NCI-H2081 treated with DMSO at 0.1 percent for 48 hours (cell line): Measurements from ENCODE around the gene ATAD3B.
"Not testable (repeated sequence)": the region's sequence is repeated elsewhere in the genome, so short reads cannot be mapped to it uniquely, and the experiment has no call there.

Experiments used
- DNase-seq: peaks from one replicate; lab custom pipeline; 2025; lab: John Stamatoyannopoulos, UW

Gene ATAD3B

GRCh38 chr1:1479547-1480487 lies 8.3 kb downstream of the ATAD3B start:
- no peak for DNase-seq

- not testable (repeated sequence) for DNase-seq
These were observed 8.9 kb downstream of the ATAD3B start for GRCh38 chr1:1480488-1480867.

DNA sequence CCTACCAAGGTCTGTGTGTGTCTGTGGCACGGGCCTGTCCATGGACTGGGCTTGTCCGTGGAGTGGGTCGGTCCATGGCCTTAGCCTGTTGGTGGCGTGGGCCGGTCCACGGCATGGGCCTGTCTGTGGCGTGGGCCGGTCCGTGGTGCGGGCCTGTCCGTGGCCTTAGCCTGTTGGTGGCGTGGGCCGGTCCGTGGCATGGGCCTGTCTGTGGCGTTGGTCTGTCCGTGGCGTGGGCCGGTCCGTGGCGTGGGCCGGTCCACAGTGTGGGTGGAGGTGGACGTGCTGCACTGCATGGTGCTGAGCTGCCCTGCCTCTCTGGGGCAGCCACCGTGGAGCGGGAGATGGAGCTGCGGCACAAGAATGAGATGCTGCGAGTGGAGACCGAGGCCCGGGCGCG lies 10.2 kb downstream of the ATAD3B start:
- not testable (repeated sequence) for DNase-seq

GRCh38 chr1:1482856-1483255 lies 11.3 kb downstream of the ATAD3B start:
- no peak for DNase-seq

DNA sequence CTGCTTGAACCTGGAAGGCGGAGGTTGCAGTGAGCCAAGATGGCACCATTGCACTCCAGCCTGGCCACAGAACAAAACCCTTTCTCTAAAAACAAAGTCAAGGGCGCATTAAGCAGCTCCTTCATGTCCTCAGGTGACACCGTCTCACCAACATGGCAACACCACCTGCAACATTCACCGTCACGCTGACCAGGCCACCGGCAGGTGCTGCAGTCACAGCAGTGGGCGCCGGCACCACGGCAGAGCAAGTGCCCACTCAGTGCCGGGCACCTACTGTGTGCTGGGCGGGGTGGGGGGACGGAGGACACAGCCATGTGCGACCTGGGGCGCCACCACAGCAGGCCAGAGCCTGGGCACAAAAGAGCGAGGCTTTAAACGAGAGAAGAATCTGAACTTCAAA lies 12.1 kb downstream of the ATAD3B start:
- DNase-seq = no peak

GRCh38 chr1:1484976-1485750 lies 13.6 kb downstream of the ATAD3B start:
- not testable (repeated sequence) for DNase-seq

DNA sequence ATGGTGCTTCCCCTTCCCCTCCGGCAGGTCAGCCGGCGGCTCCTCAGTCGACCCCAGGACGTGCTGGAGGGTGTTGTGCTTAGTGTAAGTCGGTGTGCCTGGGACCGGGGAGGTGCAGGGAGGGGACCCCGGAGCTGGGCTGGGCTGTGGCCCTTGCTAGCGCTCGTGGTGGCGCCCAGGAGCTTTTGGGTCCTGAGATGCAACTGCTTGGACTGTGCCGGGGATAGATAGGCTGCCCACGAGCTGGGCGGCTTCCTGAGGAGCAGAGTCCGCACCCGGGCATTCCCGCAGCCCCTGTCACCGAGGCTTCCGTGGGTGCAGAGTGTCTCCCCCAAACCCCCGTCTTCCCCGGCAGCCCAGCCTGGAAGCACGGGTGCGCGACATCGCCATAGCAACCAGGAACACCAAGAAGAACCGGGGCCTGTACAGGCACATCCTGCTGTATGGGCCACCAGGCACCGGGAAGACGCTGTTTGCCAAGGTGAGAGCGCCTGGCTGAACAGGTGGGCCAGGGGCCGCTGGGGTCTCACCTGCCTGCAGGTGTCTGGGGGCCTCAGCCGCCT lies 14.3 kb downstream of the ATAD3B start:
- DNase-seq = not testable (repeated sequence)

- no peak for DNase-seq
These were observed 16.1 kb downstream of the ATAD3B start for GRCh38 chr1:1487701-1488100.

DNA sequence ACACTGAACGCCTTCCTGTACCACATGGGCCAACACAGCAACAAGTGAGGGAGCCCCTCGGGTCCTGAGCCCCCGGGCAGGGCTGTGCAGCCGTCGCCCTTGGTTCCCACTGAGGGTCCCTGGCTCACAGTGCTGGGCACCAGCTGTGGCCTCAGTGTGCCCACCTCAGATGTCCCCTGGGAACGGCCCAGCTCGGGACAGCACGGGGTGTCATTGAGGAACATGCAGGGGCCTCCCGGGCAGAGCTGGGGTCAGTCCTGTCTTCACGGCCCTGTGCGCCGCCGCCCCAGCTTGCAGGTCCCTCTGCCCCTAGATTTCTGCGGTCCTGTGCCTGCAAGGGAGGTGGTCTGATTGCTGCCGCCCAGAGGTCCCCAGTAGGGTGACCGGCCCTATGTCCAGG lies 17.7 kb downstream of the ATAD3B start:
- no peak for DNase-seq

GRCh38 chr1:1489861-1490260 lies 18.3 kb downstream of the ATAD3B start:
- DNase-seq = no peak

DNA sequence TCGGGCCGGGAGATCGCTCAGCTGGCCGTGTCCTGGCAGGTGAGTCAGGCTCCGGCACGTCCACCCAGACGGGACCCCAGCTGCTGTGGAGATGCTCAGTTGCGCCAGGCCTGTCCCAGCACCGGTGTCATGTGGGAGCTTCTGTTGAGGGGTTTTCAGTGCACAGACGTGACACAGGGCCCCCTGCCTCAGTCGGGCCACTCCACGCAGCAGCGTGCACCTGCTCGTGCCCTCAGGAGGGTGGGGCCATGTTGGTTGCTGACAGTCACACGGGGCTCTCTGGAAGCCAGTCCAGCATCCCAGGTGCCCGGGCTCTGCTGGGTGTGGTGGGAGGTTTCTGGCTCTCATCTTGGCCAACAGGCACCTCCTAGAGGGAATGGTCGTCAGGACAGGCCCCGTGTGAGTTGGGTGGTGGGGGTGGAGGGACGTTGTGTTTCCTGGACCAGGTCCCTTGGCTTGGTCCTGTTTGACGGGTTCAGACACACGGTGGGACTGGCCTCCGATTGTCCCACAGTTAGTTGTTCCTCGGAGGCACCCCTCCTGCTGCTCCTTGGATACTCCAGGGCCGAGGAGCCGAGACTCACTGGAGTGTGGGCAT lies 19.2 kb downstream of the ATAD3B start:
- DNase-seq = no peak

GRCh38 chr1:1491601-1492000 lies 20.0 kb downstream of the ATAD3B start:
- no peak for DNase-seq

- DNase-seq = not testable (repeated sequence)
These were observed 22.7 kb downstream of the ATAD3B start for GRCh38 chr1:1494311-1494710.

DNA sequence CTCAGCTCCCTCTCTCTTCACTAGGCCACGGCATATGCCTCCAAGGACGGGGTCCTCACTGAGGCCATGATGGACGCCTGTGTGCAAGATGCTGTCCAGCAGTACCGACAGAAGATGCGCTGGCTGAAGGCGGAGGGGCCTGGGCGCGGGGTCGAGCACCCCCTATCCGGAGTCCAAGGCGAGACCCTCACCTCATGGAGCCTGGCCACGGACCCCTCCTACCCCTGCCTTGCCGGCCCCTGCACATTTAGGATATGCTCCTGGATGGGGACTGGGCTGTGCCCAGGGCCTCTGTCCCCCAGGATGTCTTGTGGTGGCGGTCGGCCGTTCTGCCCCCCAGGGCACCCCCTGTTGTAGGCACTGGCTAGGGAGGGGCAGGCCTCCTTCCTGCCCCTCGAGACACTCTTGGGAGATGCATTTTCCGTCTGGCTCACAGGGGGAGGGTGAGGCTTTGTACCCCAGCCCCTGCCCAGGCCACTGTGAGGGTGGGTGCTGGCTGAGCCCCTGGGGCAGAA lies 24.0 kb downstream of the ATAD3B start:
- not testable (repeated sequence) for DNase-seq

- DNase-seq = peak; percentile 2
These were observed 33.3 kb downstream of the ATAD3B start for GRCh38 chr1:1504777-1505365.

- not testable (repeated sequence) for DNase-seq
These were observed 33.8 kb downstream of the ATAD3B start for GRCh38 chr1:1505366-1505798.

GRCh38 chr1:1505801-1506200 lies 34.2 kb downstream of the ATAD3B start:
- not testable (repeated sequence) for DNase-seq

DNA sequence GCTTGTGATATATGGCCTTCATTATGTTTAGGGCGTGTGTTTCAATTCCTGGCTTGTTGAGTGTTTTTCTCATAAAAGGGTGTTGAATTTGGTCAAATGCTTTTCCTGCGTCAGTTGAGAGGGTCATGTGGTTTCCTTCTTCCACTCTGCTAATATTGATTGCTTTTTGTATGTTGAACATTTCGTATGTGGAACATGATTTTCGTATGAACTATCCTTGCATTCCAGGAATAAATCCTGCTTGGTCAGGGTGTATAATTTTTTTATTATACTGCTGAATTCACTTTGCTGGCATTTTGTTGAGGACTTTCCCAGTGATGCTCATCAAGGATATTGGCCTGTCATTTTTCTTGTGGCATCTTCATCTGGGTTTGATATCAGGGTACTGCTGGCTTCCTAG lies 35.7 kb downstream of the ATAD3B start:
- DNase-seq = no peak

GRCh38 chr1:1508775-1509464 lies 37.4 kb downstream of the ATAD3B start:
- DNase-seq = not testable (repeated sequence)

GRCh38 chr1:1509465-1509850 lies 37.9 kb downstream of the ATAD3B start:
- DNase-seq = not testable (repeated sequence)
